ENCODE measurements around the gene TRIM47.

The TRIM47 gene

GRCh38 chr17:75831032-75831571 lies 47.3 kb downstream of the TRIM47 start:
- no peak for DNase-seq (ENCODE audit: low read depth in 3 of 3, low spot score in 1 of 3)

GRCh38 chr17:75830164-75831031 lies 48.0 kb downstream of the TRIM47 start:
- no peak for DNase-seq (ENCODE audit: low read depth in 3 of 3, low spot score in 1 of 3)

- no peak for DNase-seq (ENCODE audit: low read depth in 3 of 3, low spot score in 1 of 3)
Measured at GRCh38 chr17:75829747-75830146, 48.6 kb downstream of the TRIM47 start.

DNA sequence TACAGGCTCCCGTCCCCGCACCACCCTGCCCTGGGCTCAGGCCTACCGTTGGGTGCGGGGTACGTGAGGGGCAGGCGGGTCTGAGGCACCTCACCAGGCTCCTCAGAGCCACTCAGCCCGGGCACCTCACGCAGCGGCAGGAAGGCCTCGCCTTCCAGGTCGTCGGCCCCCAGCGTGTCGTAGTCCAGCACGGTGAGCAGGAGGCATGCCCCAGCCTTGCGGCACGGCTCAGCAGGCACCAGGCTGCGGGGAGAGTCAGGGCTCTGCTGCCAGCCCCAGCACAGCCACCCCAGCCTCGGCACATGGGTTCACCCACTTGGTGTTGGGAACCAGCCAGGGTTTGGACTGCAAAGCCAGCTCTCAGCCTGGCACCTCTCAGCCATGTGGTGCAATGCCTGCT lies 49.6 kb downstream of the TRIM47 start:
- no peak for DNase-seq (ENCODE audit: low read depth in 3 of 3, low spot score in 1 of 3)

GRCh38 chr17:75828076-75828400 lies 50.3 kb downstream of the TRIM47 start:
- no peak for DNase-seq (ENCODE audit: low read depth in 3 of 3, low spot score in 1 of 3)

- peak; percentile 27 to 62 (median 51) for DNase-seq (ENCODE audit: low read depth in 3 of 3, low spot score in 1 of 3)
Measured at GRCh38 chr17:75827308-75828075, 50.9 kb downstream of the TRIM47 start.

- no peak for DNase-seq (ENCODE audit: low read depth in 3 of 3, low spot score in 1 of 3)
Measured at GRCh38 chr17:75826561-75827307, 51.6 kb downstream of the TRIM47 start.

- DNase-seq (ENCODE audit: low read depth in 3 of 3, low spot score in 1 of 3): no peak
Measured at GRCh38 chr17:75825748-75826370, 52.5 kb downstream of the TRIM47 start.

GRCh38 chr17:75825149-75825552 lies 53.2 kb downstream of the TRIM47 start:
- DNase-seq (ENCODE audit: low read depth in 3 of 3, low spot score in 1 of 3): no peak

DNA sequence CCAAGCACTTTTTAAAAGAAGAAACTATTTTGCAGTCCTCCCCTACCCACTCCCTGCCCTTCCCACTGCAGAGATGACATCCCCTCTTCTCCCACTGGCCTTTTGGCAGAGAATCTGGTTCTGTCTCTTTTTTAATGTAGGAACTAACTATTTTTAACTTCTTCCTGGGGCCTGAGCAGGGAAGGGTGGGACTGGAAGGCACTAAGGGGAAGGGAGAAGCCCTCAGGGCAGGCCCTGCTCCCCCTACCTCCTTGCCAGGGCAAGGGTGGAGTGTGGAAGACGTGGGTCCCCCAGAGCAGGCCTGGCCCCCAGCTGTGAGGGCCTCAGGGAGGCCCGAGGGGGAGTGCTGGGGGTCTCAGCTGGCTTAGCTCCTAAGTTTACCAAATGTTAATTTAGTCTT lies 53.7 kb downstream of the TRIM47 start:
- DNase-seq (ENCODE audit: low read depth in 3 of 3, low spot score in 1 of 3): no peak

All from stimulated activated CD4-positive, alpha-beta T cell treated with anti-CD3 and anti-CD28 coated beads, TNF-alpha, amount 100 ng/mL, for 1 hour (primary cell).